Loucy (cell line): ENCODE results near the gene SMAD5.

Experiments used
- H2AFZ ChIP-seq: fragments of 200-600 bp; sonication (generic); 2 replicates; pipeline ENCODE4 v1.6.0; 2016; ENCODE audit warnings: antibody characterized with exemption, mild to moderate bottlenecking, low read length, moderate library complexity
- H3F3A ChIP-seq: fragments of 200-600 bp; 2 replicates; pipeline ENCODE4 v1.6.0; 2016; ENCODE audit warnings: antibody characterized with exemption, low read depth, mild to moderate bottlenecking
- H3K27me3 ChIP-seq: fragments of 200-600 bp; sonication (generic); 2 replicates; pipeline ENCODE4 v1.6.1; 2014; ENCODE audit warnings: low read length, mild to moderate bottlenecking; ENCODE audit not compliant: insufficient read depth, poor library complexity, severe bottlenecking
- H3K36me3 ChIP-seq: fragments of 200-600 bp; sonication (generic); 2 replicates; pipeline ENCODE4 v1.6.1; 2016; ENCODE audit warnings: low read length; ENCODE audit not compliant: insufficient read depth
- H3K4me1 ChIP-seq: fragments of 200-600 bp; sonication (generic); 2 replicates; pipeline ENCODE4 v1.5.1; 2014; ENCODE audit warnings: low read length, mild to moderate bottlenecking; ENCODE audit not compliant: insufficient read depth, poor library complexity, severe bottlenecking
- H3K4me2 ChIP-seq: fragments of 200-600 bp; sonication (generic); 2 replicates; pipeline ENCODE4 v1.6.0; 2014; ENCODE audit warnings: antibody characterized with exemption, low read length, low read depth, mild to moderate bottlenecking; ENCODE audit not compliant: poor library complexity, severe bottlenecking
- H3K4me3 ChIP-seq: fragments of 200-600 bp; sonication (generic); 2 replicates; pipeline ENCODE4 v1.5.1; 2014; ENCODE audit warnings: low read length, mild to moderate bottlenecking, mixed read lengths; ENCODE audit not compliant: poor library complexity, severe bottlenecking
- H3K79me2 ChIP-seq: fragments of 200-600 bp; sonication (generic); 2 replicates; pipeline ENCODE4 v1.6.1; 2014; ENCODE audit warnings: low read length; ENCODE audit not compliant: insufficient read depth
- H3K9ac ChIP-seq: fragments of 200-600 bp; sonication (generic); 2 replicates; pipeline ENCODE4 v1.6.0; 2014; ENCODE audit warnings: mild to moderate bottlenecking, low read depth, low read length, moderate library complexity; ENCODE audit not compliant: poor library complexity, severe bottlenecking
- H3K9me2 ChIP-seq: fragments of 200-600 bp; sonication (generic); replicated peaks from 2 replicates; pipeline ENCODE4 v1.6.1; 2016; ENCODE audit warnings: low read depth, low read length, mixed read lengths
- H3K9me3 ChIP-seq: fragments of 200-600 bp; sonication (generic); 2 replicates; pipeline ENCODE4 v1.6.1; 2014; ENCODE audit warnings: mild to moderate bottlenecking, antibody characterized with exemption, low read length, low read depth; ENCODE audit not compliant: insufficient read depth
- H4K20me1 ChIP-seq: fragments of 200-600 bp; sonication (generic); 2 replicates; pipeline ENCODE4 v1.6.0; 2014; ENCODE audit warnings: antibody characterized with exemption, low read length, mild to moderate bottlenecking; ENCODE audit not compliant: insufficient read depth, poor library complexity, severe bottlenecking
- CTCF ChIP-seq: fragments of 200-600 bp; sonication (generic); conservative IDR thresholded peaks from 2 replicates; pipeline ENCODE4 v1.5.1; 2014; ENCODE audit warnings: mild to moderate bottlenecking, antibody characterized with exemption, low read length
- EZH2phosphoT487 ChIP-seq: fragments of 200-600 bp; IDR thresholded peaks from 2 replicates; pipeline ENCODE4 v1.6.1; 2018; ENCODE audit warnings: antibody characterized with exemption, mild to moderate bottlenecking, moderate library complexity, borderline replicate concordance

SMAD5 gene

GRCh38 chr5:136199408-136199807 is 66.8 kb downstream of the SMAD5 start:
- Histone ChIP-seq H3K36me3 (no peaks in the 10 kb centered on the region), H3K27me3 (no peaks in the 10 kb centered on the region), H3K79me2 (no peaks in the 10 kb centered on the region), H3K4me1 (no peaks in the 10 kb centered on the region), H3K9me3 (no peaks in the 10 kb centered on the region), H3F3A (no peaks in the 10 kb centered on the region), H4K20me1 (no peaks in the 10 kb centered on the region), H2AFZ (no peak overlapping the region), H3K4me3 (no peak overlapping the region), H3K9me2 (no peaks in the 10 kb centered on the region), H3K4me2 (no peak overlapping the region), H3K9ac (no peak overlapping the region)
- TF ChIP-seq EZH2phosphoT487 (no peak), CTCF (no peak)

- no peak overlapping the region for H3K4me3 ChIP-seq
- H3K9me3 ChIP-seq: no peaks in the 10 kb centered on the region
- H3K36me3 ChIP-seq: no peaks in the 10 kb centered on the region
- no peak overlapping the region for H3K9ac ChIP-seq
- H3K4me1 ChIP-seq: no peaks in the 10 kb centered on the region
- no peaks in the 10 kb centered on the region for H3K27me3 ChIP-seq
- H2AFZ ChIP-seq: no peak overlapping the region
- TF ChIP-seq EZH2phosphoT487 (no peak), CTCF (no peak)
- no peaks in the 10 kb centered on the region for H3F3A ChIP-seq
- H3K79me2 ChIP-seq: no peaks in the 10 kb centered on the region
- no peaks in the 10 kb centered on the region for H4K20me1 ChIP-seq
- H3K4me2 ChIP-seq: no peak overlapping the region
- no peaks in the 10 kb centered on the region for H3K9me2 ChIP-seq
Measured at GRCh38 chr5:136200130-136200529, 67.5 kb downstream of the SMAD5 start.

GRCh38 chr5:136200761-136201160 is 68.1 kb downstream of the SMAD5 start:
- no peak for TF ChIP-seq EZH2phosphoT487
- TF ChIP-seq CTCF: no peak
- no peaks in the 10 kb centered on the region for H3K27me3 ChIP-seq

More at GRCh38 chr5:136200761-136201160, 68.1 kb downstream of the SMAD5 start:
- Histone ChIP-seq H3K9me2 (no peaks in the 10 kb centered on the region), H3K4me2 (no peak overlapping the region), H3F3A (no peaks in the 10 kb centered on the region), H3K4me1 (no peaks in the 10 kb centered on the region), H3K4me3 (no peak overlapping the region), H3K9ac (no peak overlapping the region), H2AFZ (no peak overlapping the region), H3K36me3 (no peaks in the 10 kb centered on the region), H3K79me2 (no peaks in the 10 kb centered on the region), H4K20me1 (no peaks in the 10 kb centered on the region), H3K9me3 (no peaks in the 10 kb centered on the region)
